ENCODE results near the gene CRYGN. TPM values are rescaled to one million over a fixed set of nuclear protein-coding genes. Genes with fewer than 3 reads are reported as not detected.

The CRYGN gene
- total RNA-seq, 1 donor from 2014 or later = not detected

- no peak overlapping the region for H3K4me3 ChIP-seq
- H3K36me3 ChIP-seq = no peaks in the 10 kb centered on the region
- TF ChIP-seq POLR2A (IDR thresholded peaks at IDR 0.05) (no peak), POLR2AphosphoS5 (IDR thresholded peaks at IDR 0.05; ENCODE audit: insufficient read depth in 1 of 2, low read depth in 1 of 2) (peak in 1 of 2 donors; percentile 23)
- H3K27ac ChIP-seq = peak overlapping the region; percentile 39
- DNase-seq (ENCODE audit: extremely low spot score in 2 of 2) = no peak
- peaks cover 21% of the 10 kb centered on the region for H3K4me1 ChIP-seq
- intact Hi-C loops (cut with DNase I) = no loop called here
- H3K9me3 ChIP-seq = no peaks in the 10 kb centered on the region
- no peaks in the 10 kb centered on the region for H3K27me3 ChIP-seq
Measured at GRCh38 chr7:151404216-151405011, 35.5 kb downstream of the CRYGN start.

DNA sequence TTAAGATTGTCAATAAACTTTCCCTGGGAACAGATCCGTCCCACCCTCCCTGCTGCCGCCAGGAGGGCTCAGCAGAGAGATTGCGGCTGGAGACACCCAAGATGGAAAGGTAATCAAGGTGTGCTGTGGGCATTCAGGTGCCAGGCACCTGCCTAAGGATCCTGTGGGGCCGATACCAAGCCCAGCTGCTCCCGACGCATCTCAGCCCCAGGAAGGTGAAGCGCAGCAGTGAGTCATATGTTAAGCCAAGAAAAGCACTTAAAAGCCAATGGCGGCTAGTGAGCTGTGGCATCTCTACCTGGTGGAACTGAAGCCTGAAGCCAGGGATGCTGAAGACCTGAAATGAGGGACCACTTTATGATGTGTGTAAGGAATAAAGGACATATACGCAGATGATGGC lies 36.2 kb downstream of the CRYGN start:
- DNase-seq (ENCODE audit: extremely low spot score in 2 of 2) = no peak
- H3K27ac ChIP-seq = peak overlapping the region; percentile 39
- intact Hi-C loops (cut with DNase I) = no loop called here
- peaks cover 15% of the 10 kb centered on the region for H3K4me1 ChIP-seq
- H3K27me3 ChIP-seq = no peaks in the 10 kb centered on the region
- H3K36me3 ChIP-seq = no peaks in the 10 kb centered on the region
- H3K4me3 ChIP-seq = no peak overlapping the region
- TF ChIP-seq POLR2A (IDR thresholded peaks at IDR 0.05) = no peak
- TF ChIP-seq POLR2AphosphoS5 (IDR thresholded peaks at IDR 0.05; ENCODE audit: insufficient read depth in 1 of 2, low read depth in 1 of 2) = no peak
- TF ChIP-seq, protein P1, sequence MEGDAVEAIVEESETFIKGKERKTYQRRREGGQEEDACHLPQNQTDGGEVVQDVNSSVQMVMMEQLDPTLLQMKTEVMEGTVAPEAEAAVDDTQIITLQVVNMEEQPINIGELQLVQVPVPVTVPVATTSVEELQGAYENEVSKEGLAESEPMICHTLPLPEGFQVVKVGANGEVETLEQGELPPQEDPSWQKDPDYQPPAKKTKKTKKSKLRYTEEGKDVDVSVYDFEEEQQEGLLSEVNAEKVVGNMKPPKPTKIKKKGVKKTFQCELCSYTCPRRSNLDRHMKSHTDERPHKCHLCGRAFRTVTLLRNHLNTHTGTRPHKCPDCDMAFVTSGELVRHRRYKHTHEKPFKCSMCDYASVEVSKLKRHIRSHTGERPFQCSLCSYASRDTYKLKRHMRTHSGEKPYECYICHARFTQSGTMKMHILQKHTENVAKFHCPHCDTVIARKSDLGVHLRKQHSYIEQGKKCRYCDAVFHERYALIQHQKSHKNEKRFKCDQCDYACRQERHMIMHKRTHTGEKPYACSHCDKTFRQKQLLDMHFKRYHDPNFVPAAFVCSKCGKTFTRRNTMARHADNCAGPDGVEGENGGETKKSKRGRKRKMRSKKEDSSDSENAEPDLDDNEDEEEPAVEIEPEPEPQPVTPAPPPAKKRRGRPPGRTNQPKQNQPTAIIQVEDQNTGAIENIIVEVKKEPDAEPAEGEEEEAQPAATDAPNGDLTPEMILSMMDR (IDR thresholded peaks at IDR 0.05) = no peak
- H3K9me3 ChIP-seq = no peaks in the 10 kb centered on the region

DNA sequence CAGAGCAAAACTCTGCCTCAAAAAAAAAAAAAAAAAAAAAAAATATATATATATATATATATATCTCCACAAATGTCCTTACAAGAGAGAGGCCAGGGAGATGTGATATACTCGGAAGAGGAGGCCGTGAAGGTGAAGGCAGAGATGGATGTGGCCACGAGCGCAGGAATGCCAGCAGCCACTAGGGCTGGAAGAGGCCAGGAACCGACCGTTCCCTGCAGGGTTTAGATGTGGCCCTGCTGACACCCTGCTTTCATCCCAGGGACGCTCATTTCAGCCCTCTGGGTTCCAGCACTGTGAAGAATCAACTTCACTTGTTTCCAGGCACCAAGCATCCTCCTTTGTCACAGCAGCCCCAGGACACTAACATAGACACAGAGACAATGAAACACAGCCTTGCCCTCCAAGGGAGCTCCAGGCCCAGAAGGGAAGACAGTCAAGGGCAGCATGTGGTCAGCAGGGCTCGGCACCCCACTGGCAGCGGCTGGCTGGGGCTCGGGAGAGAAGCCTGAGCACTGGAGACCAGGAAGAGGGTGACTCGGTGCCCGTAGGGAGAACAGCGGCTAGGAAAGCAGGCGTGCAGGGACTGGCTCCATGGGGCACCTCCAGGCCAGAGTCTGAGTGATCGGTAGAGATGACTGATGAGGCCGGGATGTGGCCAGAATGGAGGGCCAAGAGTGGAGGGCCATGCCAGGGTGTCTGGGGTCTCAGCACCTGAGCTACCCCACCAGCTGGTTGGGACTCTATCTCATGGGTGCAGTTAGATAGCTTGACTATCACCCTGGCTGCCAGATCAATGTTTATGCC lies 37.7 kb downstream of the CRYGN start:
- no peaks in the 10 kb centered on the region for H3K36me3 ChIP-seq

GRCh38 chr7:151400626-151401315 lies 39.2 kb downstream of the CRYGN start:
- TF ChIP-seq, protein P1 (IDR thresholded peaks at IDR 0.05) = no peak
- TF ChIP-seq POLR2A (IDR thresholded peaks at IDR 0.05) (no peak), POLR2AphosphoS5 (IDR thresholded peaks at IDR 0.05; ENCODE audit: insufficient read depth in 1 of 2, low read depth in 1 of 2) (no peak)
- intact Hi-C loops (cut with DNase I) = no loop called here

More for the DNA sequence above, 37.7 kb downstream of the CRYGN start:
- peaks cover 15% of the 10 kb centered on the region for H3K4me1 ChIP-seq
- intact Hi-C loops (cut with DNase I) = no loop called here
- no peak overlapping the region for H3K27ac ChIP-seq
- H3K4me3 ChIP-seq = no peak overlapping the region
- DNase-seq (ENCODE audit: extremely low spot score in 2 of 2) = no peak
- no peaks in the 10 kb centered on the region for H3K27me3 ChIP-seq
- H3K9me3 ChIP-seq = no peaks in the 10 kb centered on the region
- no peak for TF ChIP-seq POLR2AphosphoS5 (IDR thresholded peaks at IDR 0.05; ENCODE audit: insufficient read depth in 1 of 2, low read depth in 1 of 2)
- TF ChIP-seq POLR2A (IDR thresholded peaks at IDR 0.05) = no peak
- TF ChIP-seq, protein P1 (IDR thresholded peaks at IDR 0.05) = no peak

DNA sequence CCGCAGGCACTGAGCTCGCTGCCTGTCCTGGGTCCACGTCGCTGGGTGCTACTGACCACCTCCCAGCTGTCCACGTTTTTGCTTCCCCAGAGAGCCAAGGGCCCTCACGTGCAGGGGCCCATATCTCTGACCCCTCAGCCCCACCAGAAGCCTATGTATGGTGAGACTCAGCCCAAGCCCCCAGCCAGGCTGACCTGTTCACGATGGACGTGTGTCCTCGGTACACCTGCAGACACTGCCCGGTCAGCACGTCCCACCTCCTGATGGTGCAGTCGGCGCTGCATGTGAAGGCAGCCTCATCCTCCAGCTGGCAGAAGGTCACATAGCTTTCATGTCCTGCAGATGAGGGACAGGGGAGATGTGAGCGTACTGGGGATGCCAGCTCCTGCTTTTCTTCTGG lies 40.0 kb downstream of the CRYGN start:
- no peak for DNase-seq (ENCODE audit: extremely low spot score in 2 of 2)
- no peaks in the 10 kb centered on the region for H3K9me3 ChIP-seq
- H3K27me3 ChIP-seq = no peaks in the 10 kb centered on the region
- H3K27ac ChIP-seq = no peak overlapping the region
- H3K4me1 ChIP-seq = peaks cover 15% of the 10 kb centered on the region
- no peak overlapping the region for H3K4me3 ChIP-seq
- TF ChIP-seq POLR2A (IDR thresholded peaks at IDR 0.05) (no peak), POLR2AphosphoS5 (IDR thresholded peaks at IDR 0.05; ENCODE audit: insufficient read depth in 1 of 2, low read depth in 1 of 2) (no peak)
- TF ChIP-seq, protein P1 (IDR thresholded peaks at IDR 0.05) = no peak
- intact Hi-C loops (cut with DNase I) = no loop called here
- H3K36me3 ChIP-seq = no peaks in the 10 kb centered on the region

More at GRCh38 chr7:151400626-151401315, 39.2 kb downstream of the CRYGN start:
- Histone ChIP-seq H3K9me3 (no peaks in the 10 kb centered on the region), H3K27ac (no peak overlapping the region), H3K4me1 (peaks cover 15% of the 10 kb centered on the region), H3K36me3 (no peaks in the 10 kb centered on the region), H3K27me3 (no peaks in the 10 kb centered on the region), H3K4me3 (no peak overlapping the region)
- DNase-seq (ENCODE audit: extremely low spot score in 2 of 2) = no peak
